Measurements from ENCODE around the gene CFAP61. TPM values are rescaled to one million over a fixed set of nuclear protein-coding genes. Genes with fewer than 3 reads are reported as not detected.

The CFAP61 gene
- total and polyA plus RNA-seq, 2 experiments from 2014 or later: 0.21 TPM; not detected in 1

- H3K9me3 Mint-ChIP-seq: peaks cover 5% of the 10 kb centered on the region; the same call in 2 of the 3 replicates
- peak; percentile 34 for ATAC-seq
- Histone ChIP-seq H3K27me3 (ENCODE audit: insufficient read depth) (peaks cover 83% of the 10 kb centered on the region), H3F3A (replicated peaks; ENCODE audit: low read depth) (peaks cover 11% of the 10 kb centered on the region; the same call in 1 of the 2 replicates), H3K4me2 (peak overlapping the region; percentile 93), H3K36me3 (ENCODE audit: insufficient read depth) (no peaks in the 10 kb centered on the region), H3K4me3 (peak overlapping the region; percentile 67), H3K9me2 (ENCODE audit: insufficient read depth) (peaks cover 6% of the 10 kb centered on the region; the same call in 1 of the 2 replicates), H4K20me1 (replicated peaks; ENCODE audit: insufficient read depth) (no peaks in the 10 kb centered on the region), H3K27ac (ENCODE audit: low read depth) (no peak overlapping the region), H3K79me2 (replicated peaks; ENCODE audit: insufficient read depth) (no peaks in the 10 kb centered on the region), H3K4me1 (ENCODE audit: insufficient read depth) (peaks cover 48% of the 10 kb centered on the region), H2AFZ (peak overlapping the region; percentile 94)
- peak; percentile 22 to 37; a peak in 3 of 4 replicates for TF ChIP-seq CTCF (conservative IDR thresholded peaks at IDR 0.05; ENCODE audit: low read depth in 2 of 2)
- TF ChIP-seq CREB1 (CRISPR knock-in tag; IDR thresholded peaks at IDR 0.05; ENCODE audit: low read depth): 0 out of 2 replicates have a peak, but pooled peaks have one; percentile 4
- TF ChIP-seq, protein P1, sequence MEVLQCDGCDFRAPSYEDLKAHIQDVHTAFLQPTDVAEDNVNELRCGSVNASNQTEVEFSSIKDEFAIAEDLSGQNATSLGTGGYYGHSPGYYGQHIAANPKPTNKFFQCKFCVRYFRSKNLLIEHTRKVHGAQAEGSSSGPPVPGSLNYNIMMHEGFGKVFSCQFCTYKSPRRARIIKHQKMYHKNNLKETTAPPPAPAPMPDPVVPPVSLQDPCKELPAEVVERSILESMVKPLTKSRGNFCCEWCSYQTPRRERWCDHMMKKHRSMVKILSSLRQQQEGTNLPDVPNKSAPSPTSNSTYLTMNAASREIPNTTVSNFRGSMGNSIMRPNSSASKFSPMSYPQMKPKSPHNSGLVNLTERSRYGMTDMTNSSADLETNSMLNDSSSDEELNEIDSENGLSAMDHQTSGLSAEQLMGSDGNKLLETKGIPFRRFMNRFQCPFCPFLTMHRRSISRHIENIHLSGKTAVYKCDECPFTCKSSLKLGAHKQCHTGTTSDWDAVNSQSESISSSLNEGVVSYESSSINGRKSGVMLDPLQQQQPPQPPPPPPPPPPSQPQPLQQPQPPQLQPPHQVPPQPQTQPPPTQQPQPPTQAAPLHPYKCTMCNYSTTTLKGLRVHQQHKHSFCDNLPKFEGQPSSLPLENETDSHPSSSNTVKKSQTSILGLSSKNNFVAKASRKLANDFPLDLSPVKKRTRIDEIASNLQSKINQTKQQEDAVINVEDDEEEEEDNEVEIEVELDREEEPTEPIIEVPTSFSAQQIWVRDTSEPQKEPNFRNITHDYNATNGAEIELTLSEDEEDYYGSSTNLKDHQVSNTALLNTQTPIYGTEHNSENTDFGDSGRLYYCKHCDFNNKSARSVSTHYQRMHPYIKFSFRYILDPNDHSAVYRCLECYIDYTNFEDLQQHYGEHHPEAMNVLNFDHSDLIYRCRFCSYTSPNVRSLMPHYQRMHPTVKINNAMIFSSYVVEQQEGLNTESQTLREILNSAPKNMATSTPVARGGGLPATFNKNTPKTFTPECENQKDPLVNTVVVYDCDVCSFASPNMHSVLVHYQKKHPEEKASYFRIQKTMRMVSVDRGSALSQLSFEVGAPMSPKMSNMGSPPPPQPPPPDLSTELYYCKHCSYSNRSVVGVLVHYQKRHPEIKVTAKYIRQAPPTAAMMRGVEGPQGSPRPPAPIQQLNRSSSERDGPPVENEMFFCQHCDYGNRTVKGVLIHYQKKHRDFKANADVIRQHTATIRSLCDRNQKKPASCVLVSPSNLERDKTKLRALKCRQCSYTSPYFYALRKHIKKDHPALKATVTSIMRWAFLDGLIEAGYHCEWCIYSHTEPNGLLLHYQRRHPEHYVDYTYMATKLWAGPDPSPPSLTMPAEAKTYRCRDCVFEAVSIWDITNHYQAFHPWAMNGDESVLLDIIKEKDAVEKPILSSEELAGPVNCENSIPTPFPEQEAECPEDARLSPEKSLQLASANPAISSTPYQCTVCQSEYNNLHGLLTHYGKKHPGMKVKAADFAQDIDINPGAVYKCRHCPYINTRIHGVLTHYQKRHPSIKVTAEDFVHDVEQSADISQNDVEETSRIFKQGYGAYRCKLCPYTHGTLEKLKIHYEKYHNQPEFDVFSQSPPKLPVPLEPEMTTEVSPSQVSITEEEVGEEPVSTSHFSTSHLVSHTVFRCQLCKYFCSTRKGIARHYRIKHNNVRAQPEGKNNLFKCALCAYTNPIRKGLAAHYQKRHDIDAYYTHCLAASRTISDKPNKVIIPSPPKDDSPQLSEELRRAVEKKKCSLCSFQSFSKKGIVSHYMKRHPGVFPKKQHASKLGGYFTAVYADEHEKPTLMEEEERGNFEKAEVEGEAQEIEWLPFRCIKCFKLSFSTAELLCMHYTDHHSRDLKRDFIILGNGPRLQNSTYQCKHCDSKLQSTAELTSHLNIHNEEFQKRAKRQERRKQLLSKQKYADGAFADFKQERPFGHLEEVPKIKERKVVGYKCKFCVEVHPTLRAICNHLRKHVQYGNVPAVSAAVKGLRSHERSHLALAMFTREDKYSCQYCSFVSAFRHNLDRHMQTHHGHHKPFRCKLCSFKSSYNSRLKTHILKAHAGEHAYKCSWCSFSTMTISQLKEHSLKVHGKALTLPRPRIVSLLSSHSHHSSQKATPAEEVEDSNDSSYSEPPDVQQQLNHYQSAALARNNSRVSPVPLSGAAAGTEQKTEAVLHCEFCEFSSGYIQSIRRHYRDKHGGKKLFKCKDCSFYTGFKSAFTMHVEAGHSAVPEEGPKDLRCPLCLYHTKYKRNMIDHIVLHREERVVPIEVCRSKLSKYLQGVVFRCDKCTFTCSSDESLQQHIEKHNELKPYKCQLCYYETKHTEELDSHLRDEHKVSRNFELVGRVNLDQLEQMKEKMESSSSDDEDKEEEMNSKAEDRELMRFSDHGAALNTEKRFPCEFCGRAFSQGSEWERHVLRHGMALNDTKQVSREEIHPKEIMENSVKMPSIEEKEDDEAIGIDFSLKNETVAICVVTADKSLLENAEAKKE (CRISPR knock-in tag; IDR thresholded peaks at IDR 0.05): no peak
- TF ChIP-seq REST (IDR thresholded peaks at IDR 0.05; ENCODE audit: unreplicated experiment): no peak
- no peak overlapping the region for H3K27ac Mint-ChIP-seq
- peak; percentile 72 for DNase-seq (ENCODE audit: low spot score)
- no peaks in the 10 kb centered on the region; the same call in 2 of the 3 replicates for H3K36me3 Mint-ChIP-seq (ENCODE audit: low read depth)
- H3K27me3 Mint-ChIP-seq (ENCODE audit: insufficient read depth, low read depth, poor library complexity): peaks cover 78% of the 10 kb centered on the region
- peaks cover 49% of the 10 kb centered on the region for H3K4me1 Mint-ChIP-seq
- peak overlapping the region; percentile 72 for H3K4me3 Mint-ChIP-seq
These were observed 317.1 kb downstream of the CFAP61 start for GRCh38 chr20:20369250-20370093.

Measured in GM23338 (cell line).